ENCODE data around the gene VPS13C.

The VPS13C gene

DNA sequence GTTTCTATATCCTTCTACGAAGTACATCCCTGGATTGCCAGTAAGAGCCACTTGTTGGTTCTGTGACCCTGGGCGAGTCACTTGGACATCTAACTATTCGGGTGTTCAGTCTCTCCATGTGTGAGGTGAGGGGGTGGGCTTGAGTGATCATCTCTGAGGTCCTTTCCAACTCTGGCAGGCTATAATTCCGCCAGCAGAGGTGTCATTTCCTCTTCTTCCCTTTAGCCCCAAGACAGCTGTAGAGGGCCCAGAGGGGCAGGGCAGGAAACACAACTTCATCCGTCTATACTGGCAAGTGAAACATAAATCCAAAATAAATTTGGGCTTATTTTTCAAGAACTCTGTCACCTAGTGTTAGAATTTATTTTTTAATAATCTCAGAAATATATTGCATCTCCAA is 44.6 kb upstream of the VPS13C start:
- no peak overlapping the region for H3K27ac ChIP-seq
- no peak for DNase-seq (ENCODE audit: low spot score)
- POLR2A ChIA-PET (ENCODE audit: low non-redundant PET): no interaction called here
- CTCF ChIA-PET: no interaction called here
- TF ChIP-seq CTCF (conservative IDR thresholded peaks at IDR 0.05; ENCODE audit: low read depth): no peak

DNA sequence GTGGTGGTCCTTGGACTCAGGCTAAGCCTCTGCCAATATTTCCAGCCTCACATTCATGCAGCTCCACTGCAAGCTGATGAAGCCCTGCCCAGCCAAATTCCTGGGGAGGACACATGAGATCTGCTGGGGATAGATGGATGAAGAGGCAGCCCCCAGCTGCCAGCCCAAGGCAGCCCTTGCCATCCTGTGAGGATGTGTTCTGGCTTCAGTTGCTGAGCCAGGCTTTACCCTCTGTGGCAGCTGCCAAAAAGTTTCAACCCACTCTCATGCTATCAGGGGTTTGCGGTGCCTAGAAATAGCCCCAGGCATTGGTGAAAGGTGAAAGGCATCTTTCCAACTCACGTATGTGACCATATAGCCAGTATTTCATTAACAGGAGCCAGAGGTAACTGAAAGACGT is 44.2 kb upstream of the VPS13C start:
- no peak for TF ChIP-seq CTCF (conservative IDR thresholded peaks at IDR 0.05; ENCODE audit: low read depth)
- ChIA-PET POLR2A (ENCODE audit: low non-redundant PET) (no interaction called here), CTCF (interaction anchor here (0.6 kb wide), 1 partner anchor 12 kb away, joined by 3 read pairs; no protein-coding TSS in a partner anchor)
- no peak overlapping the region for H3K27ac ChIP-seq
- DNase-seq (ENCODE audit: low spot score): no peak

- no peak for DNase-seq (ENCODE audit: low spot score)
- no peak overlapping the region for H3K27ac ChIP-seq
- TF ChIP-seq CTCF (conservative IDR thresholded peaks at IDR 0.05; ENCODE audit: low read depth): no peak
- CTCF ChIA-PET: interaction anchor here (0.6 kb wide), 1 partner anchor 13 kb away, joined by 3 read pairs; no protein-coding TSS in a partner anchor
- POLR2A ChIA-PET (ENCODE audit: low non-redundant PET): no interaction called here
These were observed 43.2 kb upstream of the VPS13C start for GRCh38 chr15:62103431-62103830.

GRCh38 chr15:62099094-62099601 is 38.9 kb upstream of the VPS13C start:
- no peak for DNase-seq (ENCODE audit: low spot score)
- no peak overlapping the region for H3K27ac ChIP-seq
- no peak for TF ChIP-seq CTCF (conservative IDR thresholded peaks at IDR 0.05; ENCODE audit: low read depth)
- ChIA-PET POLR2A (ENCODE audit: low non-redundant PET) (no interaction called here), CTCF (interaction anchor here (0.7 kb wide), 1 partner anchor 394 kb away, joined by 5 read pairs; no protein-coding TSS in a partner anchor)

DNA sequence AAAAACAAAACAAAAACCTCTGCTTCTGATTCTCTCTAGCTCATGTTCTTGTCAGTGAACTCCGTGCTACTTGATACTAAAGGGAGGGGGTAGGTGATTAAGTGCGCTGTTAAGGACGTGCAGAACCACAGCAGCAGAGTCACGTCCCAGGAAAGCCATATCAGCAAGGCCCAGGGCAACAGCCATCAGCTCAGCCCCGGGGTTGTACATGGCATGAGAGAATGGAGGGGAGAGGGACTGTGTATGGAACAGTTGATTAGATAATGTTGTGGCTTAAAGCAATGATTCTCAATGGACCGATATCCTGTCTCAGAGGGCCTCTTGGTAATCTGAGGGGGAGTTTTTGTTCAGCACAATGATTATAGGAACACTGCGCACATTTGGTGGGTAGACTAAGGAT is 34.1 kb upstream of the VPS13C start:
- TF ChIP-seq CTCF (conservative IDR thresholded peaks at IDR 0.05; ENCODE audit: low read depth): no peak
- POLR2A ChIA-PET (ENCODE audit: low non-redundant PET): no interaction called here
- DNase-seq (ENCODE audit: low spot score): no peak
- CTCF ChIA-PET: no interaction called here
- H3K27ac ChIP-seq: no peak overlapping the region

DNA sequence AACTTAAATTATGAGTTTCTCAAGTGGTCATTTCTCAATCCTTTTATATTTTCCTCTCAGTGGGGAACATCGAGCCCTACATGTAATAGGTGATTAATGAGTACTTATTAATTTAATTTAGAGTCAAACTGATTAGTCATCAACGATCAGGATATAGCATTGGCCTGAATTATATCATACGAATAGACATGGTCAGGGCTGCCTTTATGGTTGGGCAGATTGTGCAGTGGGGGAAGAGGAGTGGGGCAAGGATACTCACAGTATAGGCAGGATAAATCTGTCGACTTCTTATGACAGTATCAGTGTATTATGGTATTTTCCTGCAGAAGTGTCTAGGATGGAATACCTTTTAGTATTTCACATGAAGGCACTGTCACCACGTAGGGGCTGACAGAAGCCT is 33.6 kb upstream of the VPS13C start:
- ChIA-PET CTCF (no interaction called here), POLR2A (ENCODE audit: low non-redundant PET) (no interaction called here)
- DNase-seq (ENCODE audit: low spot score): no peak
- H3K27ac ChIP-seq: no peak overlapping the region
- no peak for TF ChIP-seq CTCF (conservative IDR thresholded peaks at IDR 0.05; ENCODE audit: low read depth)

Measured in RWPE1 (cell line).